NCI-H1092 treated with DMSO at 0.1 percent for 48 hours (cell line): ENCODE data around the gene TBCB.
"Not testable (repeated sequence)": the region's sequence is repeated elsewhere in the genome, so short reads cannot be mapped to it uniquely, and the experiment has no call there.

Source experiments
- DNase-seq: peaks from one replicate; lab custom pipeline; 2025; lab: John Stamatoyannopoulos, UW

The TBCB gene

DNA sequence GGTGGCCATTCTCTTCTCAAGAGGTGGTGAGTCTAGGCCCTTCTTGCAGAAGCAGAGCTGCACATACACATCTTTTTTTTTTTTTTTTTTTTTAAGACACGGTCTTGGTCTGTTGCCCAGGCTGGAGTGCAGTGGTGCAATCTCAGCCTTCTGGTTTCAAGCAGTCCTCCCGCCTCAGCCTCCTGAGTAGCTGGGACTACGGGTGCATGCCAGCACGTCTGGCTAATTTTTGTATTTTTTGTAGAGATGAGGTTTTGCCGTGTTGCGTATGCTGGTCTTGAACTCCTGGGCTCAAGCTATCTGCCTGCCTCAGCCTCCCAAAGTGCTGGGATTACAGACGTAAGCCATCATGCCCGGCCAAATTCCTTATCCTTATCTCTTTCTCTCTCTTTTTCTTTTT lies 58.6 kb downstream of the TBCB start:
- not testable (repeated sequence) for DNase-seq
